COLO829 (cell line): ENCODE results near the gene ARHGEF17.

Experiments
- DNase-seq: peaks from one replicate; pipeline ENCODE4 v3.0.0; 2012; ENCODE audit warnings: low spot score

Gene ARHGEF17

DNA sequence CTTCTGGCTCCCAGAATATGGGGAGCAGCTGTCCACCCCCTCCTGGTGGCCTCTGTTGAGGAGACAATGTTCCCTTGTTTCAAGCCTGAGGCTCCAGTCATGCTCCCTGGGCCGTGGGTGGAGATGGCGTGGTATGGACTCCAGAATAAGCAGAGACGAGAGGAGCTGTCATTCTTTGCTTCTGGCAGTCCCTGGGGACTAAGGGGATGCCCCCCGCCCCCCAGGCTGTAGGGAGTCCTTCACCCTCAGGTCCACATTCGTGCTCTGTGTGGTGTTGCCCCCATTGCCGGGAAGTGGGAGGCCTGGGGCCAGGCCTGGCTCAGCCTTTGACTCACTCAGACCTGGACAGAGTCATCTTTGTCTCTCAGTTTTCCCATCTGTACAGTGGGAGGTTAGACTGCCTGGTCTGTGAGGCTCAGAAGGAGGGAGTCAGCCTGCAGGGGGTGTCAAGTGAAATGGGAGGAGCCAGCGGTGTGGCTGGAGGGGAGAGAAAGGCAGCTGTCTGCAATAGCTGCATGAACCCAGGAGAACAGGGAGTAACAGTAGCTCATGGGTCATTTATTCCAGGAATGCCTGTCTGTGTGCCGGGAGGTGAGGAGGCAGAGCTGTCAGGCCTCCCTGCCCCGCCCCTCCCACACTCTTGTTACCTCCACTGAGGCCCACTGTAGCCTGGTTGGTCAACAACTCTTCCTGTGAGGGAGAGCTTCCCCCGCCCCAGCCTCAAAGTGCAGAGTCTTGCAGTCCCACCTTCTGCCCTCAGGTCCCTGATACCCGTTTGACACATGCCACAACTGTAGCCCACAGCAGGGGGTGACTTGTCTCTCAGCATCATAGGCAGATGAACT is 6.3 kb downstream of the ARHGEF17 start:
- DNase-seq: peak; percentile 84

DNA sequence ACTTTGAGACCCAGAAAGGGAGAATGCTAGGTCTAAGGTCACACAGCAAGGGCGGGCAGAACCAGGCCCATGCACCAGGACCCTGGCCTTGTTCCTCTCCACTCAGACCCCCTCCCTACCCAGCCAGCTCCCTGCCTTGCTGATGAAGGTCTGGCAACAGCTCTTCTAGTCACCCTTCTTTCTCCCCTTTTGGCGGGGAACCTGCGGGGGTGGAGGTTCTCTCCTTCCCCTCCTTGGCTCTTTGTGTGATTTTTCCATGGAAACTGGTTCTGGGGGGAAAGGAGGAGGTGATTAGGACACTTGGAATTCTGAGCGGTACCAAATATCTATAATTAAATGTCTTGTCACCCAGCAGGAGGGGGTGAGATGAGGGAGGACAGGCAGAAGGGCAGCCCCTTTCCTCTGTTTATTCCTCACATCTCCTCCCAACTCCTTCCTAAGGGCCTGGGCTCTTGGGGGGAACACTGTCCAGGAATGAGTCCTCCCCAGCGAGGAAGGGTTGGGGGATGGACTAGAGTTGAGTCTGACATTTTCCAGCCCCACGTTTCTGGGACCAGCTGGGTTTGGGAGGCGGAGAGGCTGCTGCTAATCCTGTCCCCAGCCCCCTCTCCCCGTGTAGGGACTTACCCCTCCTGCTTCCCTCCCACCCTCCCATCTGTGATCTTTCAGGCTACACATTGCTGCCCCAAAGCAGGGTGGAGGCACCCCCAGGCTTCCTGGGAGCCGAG is 7.4 kb downstream of the ARHGEF17 start:
- no peak for DNase-seq

DNA sequence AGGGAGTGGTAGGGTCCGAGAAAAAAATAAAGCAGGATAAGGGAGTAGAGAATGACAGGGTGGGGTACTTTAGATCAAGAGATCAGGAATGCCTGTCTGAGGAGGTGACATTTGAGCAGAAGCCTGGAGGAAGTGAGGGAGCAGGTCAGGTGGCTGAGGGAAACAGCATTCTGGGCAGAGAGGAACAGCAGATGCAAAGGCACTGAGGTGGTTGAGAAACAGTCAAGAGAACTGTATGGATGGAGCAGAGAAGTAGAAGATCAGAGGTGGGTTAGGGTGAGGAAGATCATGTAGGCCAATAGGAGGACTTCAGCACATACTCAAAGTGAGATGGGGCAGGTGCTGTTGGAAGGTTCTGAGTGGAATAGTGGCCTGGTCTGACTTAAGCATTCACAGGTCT is 8.3 kb downstream of the ARHGEF17 start:
- no peak for DNase-seq

GRCh38 chr11:73317373-73317772 is 9.3 kb downstream of the ARHGEF17 start:
- no peak for DNase-seq

DNA sequence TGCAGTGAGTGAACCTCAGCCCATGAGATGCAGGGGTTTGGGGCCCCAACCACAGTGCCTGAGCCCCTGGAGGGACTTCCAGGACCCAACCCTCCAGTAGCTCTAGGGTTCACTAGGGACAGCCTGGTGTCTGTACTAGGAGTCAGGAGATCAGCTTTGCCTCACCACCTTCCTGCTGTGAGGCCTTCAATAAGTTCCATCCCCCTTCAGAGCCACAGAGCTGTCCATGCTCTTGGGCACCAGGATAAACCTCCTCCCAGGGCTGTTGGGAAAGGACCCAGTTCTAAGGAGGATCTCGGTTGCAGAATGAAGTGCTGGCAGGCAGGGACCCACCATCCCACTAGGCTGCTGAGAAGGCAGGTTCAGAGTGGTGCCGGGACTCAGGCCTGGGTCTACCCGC is 9.7 kb downstream of the ARHGEF17 start:
- DNase-seq: no peak

- DNase-seq: no peak
These were observed 10.5 kb downstream of the ARHGEF17 start for GRCh38 chr11:73318501-73319011.

- no peak for DNase-seq
These were observed 12.9 kb downstream of the ARHGEF17 start for GRCh38 chr11:73320763-73321603.

- DNase-seq: no peak
These were observed 13.7 kb downstream of the ARHGEF17 start for GRCh38 chr11:73321604-73322381.

- DNase-seq: no peak
These were observed 14.6 kb downstream of the ARHGEF17 start for GRCh38 chr11:73322382-73323306.

DNA sequence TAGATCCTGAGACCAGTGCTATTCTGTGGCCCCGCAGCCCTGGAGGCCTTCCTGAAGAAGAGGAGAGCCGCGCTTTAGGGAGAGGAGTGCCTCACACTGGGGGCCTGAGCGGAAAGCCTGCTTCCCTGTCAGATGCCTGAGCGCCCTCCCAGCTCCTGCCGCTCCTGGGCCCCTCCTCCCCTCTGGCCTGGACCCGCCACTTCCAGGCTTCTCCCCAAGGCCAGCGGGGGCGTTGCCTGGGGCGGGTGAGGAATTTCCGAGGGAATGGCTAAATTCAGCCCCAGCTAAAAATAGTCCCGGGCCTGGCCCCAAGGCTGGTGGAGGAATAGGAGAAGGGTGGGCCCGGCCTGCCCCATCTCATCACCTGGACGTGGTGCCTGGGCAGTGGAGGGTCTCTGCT is 15.4 kb downstream of the ARHGEF17 start:
- DNase-seq: no peak

GRCh38 chr11:73324116-73324515 is 16.0 kb downstream of the ARHGEF17 start:
- DNase-seq: no peak

- DNase-seq: no peak
These were observed 16.6 kb downstream of the ARHGEF17 start for GRCh38 chr11:73324665-73325035.

GRCh38 chr11:73325036-73325981 is 17.2 kb downstream of the ARHGEF17 start:
- no peak for DNase-seq

DNA sequence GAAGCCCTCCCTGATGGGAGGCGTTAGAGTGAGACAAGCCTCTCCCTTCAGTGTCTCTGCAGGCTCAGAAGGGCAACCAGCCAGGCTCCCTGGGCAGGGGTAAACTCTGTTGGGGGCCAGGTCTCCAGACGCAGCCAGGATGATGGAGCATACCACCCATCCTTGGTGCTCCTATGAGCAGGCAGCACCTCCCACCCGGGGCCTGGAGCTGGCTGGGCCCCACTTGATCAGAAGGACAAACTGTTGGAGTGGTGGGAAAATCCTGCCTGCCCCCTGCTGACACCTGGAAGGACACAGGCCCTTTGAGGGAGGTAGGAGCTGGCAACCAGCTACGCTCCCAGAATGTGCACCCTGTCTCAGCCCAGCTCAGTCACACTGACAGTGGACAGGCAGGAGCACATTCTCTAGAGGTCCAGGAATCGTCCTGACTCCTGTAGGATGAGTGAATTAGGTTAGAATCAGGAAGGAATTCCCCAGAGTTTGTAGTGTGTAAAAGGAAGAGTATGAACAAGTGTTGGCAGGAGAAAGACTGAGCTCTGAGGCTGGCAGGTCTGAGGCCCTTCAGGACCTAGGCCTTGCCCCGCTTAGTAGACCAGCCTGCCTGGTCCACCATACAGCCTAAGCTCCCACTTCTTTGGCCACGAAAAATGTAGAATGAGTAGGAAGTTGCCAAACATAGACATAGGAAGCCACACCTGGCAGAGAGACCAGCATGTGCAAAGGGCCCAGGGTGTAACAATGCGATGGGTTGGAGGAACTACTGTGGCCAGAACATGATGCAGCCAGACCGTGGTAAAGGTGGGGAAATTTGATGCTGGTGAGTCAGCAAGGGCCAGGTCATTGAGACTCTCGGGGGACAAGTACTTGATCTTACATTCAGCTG is 19.1 kb downstream of the ARHGEF17 start:
- no peak for DNase-seq

- no peak for DNase-seq
These were observed 19.8 kb downstream of the ARHGEF17 start for GRCh38 chr11:73327812-73328364.

GRCh38 chr11:73330569-73331093 is 22.6 kb downstream of the ARHGEF17 start:
- DNase-seq: no peak

DNA sequence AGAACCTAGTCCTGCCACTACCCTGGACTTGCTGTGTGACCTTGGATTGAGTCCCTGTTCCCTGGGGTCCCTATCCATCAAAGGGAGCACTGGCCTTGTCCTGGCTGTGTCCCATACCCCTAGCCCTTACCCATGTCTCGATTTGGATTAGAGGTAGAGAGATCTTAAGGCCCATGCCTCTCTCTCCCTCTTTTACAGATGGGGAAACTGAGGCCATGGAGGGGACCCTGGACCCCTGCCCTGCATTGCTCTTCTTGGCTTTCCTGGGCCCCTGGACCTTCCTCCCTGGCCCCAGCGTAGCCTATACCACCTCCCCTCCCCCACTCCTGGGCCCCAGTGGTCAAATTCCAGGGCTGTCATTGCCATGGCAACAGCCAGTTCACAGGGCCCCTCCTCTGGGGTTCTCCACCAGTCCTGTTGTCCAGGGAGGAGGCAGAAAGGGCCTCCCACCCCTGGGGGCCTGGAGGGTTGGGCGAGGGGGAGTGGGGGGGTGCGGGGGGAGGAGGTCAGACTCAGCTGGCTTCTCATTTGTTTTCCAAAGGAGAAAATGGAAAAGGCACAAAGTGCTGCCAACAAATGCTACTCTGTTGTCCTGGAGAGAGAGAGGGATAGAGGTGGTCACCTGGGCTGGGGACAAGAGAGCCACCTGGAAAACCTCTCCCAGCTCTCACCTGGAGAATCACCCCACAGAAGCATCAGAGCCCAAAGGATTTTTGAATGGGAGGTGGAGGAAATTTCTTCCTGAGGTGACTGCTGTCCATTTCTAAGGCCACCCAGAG is 23.3 kb downstream of the ARHGEF17 start:
- no peak for DNase-seq
